ENCODE measurements around the gene PIR.

- TF ChIP-seq, protein P1, sequence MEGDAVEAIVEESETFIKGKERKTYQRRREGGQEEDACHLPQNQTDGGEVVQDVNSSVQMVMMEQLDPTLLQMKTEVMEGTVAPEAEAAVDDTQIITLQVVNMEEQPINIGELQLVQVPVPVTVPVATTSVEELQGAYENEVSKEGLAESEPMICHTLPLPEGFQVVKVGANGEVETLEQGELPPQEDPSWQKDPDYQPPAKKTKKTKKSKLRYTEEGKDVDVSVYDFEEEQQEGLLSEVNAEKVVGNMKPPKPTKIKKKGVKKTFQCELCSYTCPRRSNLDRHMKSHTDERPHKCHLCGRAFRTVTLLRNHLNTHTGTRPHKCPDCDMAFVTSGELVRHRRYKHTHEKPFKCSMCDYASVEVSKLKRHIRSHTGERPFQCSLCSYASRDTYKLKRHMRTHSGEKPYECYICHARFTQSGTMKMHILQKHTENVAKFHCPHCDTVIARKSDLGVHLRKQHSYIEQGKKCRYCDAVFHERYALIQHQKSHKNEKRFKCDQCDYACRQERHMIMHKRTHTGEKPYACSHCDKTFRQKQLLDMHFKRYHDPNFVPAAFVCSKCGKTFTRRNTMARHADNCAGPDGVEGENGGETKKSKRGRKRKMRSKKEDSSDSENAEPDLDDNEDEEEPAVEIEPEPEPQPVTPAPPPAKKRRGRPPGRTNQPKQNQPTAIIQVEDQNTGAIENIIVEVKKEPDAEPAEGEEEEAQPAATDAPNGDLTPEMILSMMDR (IDR thresholded peaks at IDR 0.05; ENCODE audit: borderline replicate concordance, extremely low read depth, low read length, poor library complexity, severe bottlenecking), result no peak
- TF ChIP-seq EZH2 (IDR thresholded peaks at IDR 0.05; ENCODE audit: borderline replicate concordance, low read depth, low read length, severe bottlenecking), result no peak
Observed at GRCh38 chrX:15499976-15500375, 6.8 kb upstream of the PIR start.
